GM19372 (cell line): ENCODE results near the gene GGACT.
"Not testable (repeated sequence)": the region's sequence is repeated elsewhere in the genome, so short reads cannot be mapped to it uniquely, and the experiment has no call there.

Source experiments
- ATAC-seq: cut with Tn5 transposase; IDR thresholded peaks from one replicate; pipeline ENCODE4 v1.9.1; 2021; ENCODE audit warnings: mild to moderate bottlenecking, low read depth, moderate library complexity; ENCODE audit not compliant: unreplicated experiment

Gene GGACT

GRCh38 chr13:100533588-100534041 is 55.0 kb downstream of the GGACT start:
- no peak for ATAC-seq

- ATAC-seq = no peak
Observed at GRCh38 chr13:100532836-100533435, 55.7 kb downstream of the GGACT start.

GRCh38 chr13:100532090-100532766 is 56.4 kb downstream of the GGACT start:
- no peak for ATAC-seq

- ATAC-seq = no peak
Observed at GRCh38 chr13:100530671-100531213, 57.8 kb downstream of the GGACT start.

GRCh38 chr13:100529666-100530377 is 58.8 kb downstream of the GGACT start:
- ATAC-seq = no peak

- ATAC-seq = no peak
Observed at GRCh38 chr13:100528820-100529219, 59.8 kb downstream of the GGACT start.

GRCh38 chr13:100528353-100528752 is 60.2 kb downstream of the GGACT start:
- no peak for ATAC-seq

- ATAC-seq = no peak
Observed at GRCh38 chr13:100527644-100528043, 60.9 kb downstream of the GGACT start.

- ATAC-seq = no peak
Observed at GRCh38 chr13:100526318-100527000, 62.1 kb downstream of the GGACT start.

GRCh38 chr13:100525453-100526317 is 62.9 kb downstream of the GGACT start:
- no peak for ATAC-seq

GRCh38 chr13:100524688-100525087 is 63.9 kb downstream of the GGACT start:
- ATAC-seq = not testable (repeated sequence)

GRCh38 chr13:100523981-100524386 is 64.6 kb downstream of the GGACT start:
- no peak for ATAC-seq

GRCh38 chr13:100523411-100523810 is 65.2 kb downstream of the GGACT start:
- ATAC-seq = no peak

- ATAC-seq = no peak
Observed at GRCh38 chr13:100522618-100523309, 65.8 kb downstream of the GGACT start.

GRCh38 chr13:100521851-100522617 is 66.6 kb downstream of the GGACT start:
- no peak for ATAC-seq

- ATAC-seq = no peak
Observed at GRCh38 chr13:100520936-100521850, 67.4 kb downstream of the GGACT start.

- ATAC-seq = no peak
Observed at GRCh38 chr13:100519626-100520025, 69.0 kb downstream of the GGACT start.
